NCI-H1417 (cell line): Measurements from ENCODE around the gene ATP6V0E2.
"Not testable (repeated sequence)": the region's sequence is repeated elsewhere in the genome, so short reads cannot be mapped to it uniquely, and the experiment has no call there.

Experiments
- DNase-seq, 3 experiments: peaks; one replicate each; lab custom pipeline; 2025; lab: John Stamatoyannopoulos, UW

ATP6V0E2 gene

DNA sequence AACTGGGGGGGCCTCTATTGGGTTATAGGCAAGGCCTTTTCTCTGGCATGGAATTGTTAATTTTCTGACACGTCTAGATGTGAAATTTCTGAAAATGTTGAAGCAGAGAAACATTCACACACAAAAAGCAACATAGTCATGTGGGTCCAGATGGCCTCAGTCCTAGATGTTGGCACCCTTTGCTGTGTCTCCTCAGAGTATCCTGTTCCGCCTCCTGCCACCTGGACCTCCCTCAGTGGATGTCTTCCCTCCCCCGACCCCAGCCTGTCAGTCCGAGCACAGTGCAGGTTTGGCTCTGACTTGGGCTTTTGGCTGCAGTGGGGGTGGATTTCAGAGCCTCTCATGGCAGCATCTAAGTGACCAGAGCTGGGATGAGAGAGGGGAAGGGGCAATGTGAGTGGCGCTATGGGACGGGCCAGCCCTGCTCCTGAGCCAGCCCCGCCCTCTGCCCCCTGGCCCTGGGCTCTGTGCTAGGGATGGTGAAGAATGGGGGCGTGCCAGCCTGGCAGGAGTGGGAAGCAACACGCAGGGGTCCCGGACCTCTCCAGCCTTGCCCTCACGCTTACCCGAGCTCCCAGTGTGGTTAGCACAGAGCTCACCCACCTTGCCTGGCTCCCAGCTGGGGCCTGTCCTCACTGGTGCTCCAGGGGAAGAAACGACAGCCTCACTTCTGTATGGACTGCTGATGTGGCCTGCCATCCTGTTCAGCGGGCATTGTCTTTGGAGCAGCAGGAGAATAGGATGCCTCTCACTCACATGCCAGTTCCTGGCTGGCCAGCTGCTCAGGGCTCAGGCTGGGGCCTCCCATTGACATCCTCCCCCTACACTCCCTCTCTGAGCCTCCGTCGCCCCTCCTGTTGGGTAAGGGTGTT is 6.2 kb downstream of the ATP6V0E2 start:
- DNase-seq: no peak

DNA sequence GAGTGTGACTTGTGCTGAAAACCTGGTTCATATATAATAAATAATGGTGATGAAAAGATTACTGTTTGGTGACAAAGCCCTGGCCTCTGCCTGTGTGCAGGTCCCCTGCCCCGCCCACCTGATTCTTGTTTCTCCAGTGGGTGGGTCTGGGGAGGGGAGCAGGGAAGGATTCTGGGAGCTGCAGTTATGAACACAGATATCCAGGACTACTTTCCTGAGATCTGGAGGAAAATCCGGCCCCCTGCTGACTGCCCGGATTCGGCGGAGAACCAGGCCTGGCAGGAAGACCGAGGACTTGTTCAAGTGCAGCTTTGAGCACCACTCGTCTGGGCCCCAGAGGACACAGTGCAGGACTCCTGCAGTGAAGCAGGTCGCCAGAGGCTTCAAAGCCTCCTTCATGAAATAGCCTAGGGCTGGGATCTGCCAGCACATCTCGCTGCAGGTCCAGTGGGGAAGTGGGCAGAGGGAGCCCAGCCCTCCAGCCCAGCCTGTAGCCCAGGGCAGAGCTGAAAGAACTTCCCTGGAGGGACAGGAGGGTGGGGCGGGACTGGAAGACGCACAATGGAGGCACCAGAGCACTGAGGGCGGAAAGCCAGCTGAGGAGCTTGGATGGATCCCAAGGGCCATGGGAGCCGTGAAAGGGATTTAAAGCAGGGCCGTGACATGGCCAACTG is 7.0 kb downstream of the ATP6V0E2 start:
- DNase-seq: no peak

DNA sequence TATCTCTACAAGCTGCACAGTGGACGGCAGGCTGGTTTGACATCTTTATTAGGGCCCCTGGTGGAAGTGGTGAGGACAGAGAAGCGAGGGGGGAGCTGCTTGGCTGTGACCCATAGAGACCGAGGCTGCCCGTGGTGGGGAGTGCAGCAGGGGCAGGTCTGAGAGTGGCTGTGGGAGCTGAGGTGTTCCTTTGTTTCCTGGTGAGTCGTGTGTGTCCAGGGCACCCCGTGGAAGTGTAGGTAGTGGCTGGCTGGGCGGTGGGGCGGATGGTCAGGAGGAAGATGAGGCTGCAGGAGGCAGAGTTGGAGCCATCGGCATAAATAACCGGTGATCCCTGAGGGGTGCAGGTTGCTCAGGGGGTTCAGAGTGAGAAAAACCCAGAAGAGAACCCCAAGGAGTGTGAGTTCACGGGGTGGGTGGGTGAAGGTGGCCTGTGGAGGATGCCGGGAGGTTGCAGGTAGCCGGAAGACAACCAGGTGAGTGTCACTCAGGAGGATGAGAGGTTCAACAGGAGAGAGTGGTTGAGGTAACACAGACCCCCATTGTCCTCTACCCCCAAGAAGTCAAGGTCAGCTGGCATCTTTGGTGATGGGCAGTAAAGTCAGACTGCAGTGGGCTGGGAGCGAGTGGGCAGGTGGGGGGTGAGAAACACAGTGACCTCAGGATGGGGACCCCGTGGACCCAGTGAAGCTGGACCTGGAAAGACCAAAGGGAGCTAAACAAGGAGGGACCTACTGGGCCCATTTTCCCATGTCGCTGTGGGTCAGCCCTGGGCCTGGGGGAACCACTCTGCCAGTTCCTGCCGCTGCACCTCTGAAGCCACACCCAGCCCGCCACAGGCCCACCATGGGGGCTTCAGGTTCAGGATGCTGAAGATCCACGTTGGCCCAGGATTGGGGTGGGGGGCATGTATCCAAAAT is 7.8 kb downstream of the ATP6V0E2 start:
- DNase-seq: no peak

DNA sequence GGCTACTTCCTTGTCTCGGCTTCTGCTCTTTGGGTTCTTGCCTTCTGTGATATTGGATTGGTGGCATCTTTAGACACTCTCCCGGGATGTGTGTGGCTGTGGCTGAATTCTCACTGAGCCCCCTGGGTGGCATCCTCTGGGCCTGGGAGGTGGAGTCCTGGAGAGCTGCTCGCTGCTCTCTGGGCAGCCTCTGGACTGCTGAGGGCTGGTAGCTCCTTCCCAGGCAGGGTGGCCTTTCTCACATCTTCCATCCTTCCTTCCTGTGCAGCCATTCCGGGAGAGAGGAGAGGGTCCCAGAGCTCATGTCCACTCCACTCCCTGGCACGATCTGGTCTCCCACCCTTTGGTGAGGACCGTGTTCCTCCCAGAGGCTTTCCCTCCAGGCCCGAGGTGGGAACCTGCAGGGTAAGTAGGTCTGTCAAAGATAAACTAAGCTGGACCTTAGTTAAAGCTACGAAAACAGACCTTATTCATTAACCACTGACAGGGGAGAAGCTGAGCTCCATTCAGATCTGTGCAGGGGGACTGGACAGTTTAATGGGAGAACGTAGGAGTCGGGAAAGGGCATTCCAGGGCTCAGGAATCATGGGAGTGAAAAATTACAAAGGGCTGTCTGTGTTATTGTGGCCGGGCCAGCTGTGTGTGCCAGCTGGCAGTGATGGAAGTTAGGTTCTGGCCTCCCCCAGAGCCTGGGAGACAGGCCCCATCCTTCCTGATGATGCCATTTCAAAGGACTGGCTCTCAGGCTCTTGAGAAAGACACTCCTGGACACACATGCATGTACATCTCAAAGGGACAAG is 8.7 kb downstream of the ATP6V0E2 start:
- DNase-seq: no peak

DNA sequence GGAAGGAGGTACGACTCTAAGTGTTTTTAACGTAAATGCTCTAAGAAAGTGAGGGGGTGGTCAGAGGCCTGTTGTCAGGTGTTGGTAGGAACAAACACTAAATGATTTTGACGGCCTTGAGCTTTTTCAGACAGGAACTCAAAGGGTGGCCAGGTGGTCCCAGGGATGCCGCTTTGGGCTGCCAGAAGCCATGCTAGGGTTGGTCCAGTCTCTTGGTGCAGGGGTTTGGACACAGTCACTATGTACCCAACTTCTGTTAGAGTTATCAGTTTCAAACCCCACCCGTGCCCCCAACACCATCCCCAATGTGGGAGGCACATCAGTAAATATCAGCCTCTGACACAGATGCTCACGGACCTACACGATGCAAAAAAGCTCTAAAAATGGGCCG is 9.3 kb downstream of the ATP6V0E2 start:
- no peak for DNase-seq

DNA sequence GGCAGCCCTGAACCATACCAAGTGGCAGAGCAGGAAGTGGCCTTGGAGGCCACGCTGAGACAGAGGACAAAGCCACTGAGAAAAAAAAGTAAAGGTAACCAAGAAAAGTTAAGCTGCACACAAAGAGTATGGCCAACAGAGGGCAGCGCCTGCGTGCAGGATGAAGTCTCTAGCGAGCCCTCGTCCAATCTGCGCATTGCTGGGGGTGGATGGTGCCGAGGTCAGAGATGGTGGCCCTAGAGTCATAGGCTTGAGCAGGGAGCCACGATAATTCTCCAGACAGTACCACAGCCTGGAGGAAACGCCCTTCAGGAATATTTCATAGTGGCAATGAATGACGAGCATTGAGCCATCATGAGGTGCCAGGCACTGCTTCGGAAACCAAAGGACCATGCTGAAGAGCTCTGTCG is 9.7 kb downstream of the ATP6V0E2 start:
- peak; percentile 44 to 78 (median 53) for DNase-seq

DNA sequence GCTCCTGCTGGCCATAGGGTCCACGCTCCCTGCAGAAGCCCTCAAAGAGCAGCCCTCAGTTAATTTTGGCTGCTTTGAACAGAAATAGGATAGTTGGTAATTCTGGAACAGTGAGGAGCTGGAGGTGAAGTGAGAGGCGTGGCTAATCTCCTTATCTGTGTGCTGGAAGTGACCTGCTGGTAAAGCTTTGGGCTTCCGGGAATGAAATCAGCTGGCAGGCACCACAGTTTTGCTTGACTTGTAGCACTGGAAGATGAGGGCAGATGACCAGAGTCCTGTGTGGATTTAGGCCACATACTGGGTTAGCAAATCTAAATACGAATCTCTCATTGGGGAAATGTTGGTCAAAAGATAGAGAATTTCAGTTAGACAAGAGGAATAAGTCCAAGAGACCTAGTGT is 10.2 kb downstream of the ATP6V0E2 start:
- no peak for DNase-seq

DNA sequence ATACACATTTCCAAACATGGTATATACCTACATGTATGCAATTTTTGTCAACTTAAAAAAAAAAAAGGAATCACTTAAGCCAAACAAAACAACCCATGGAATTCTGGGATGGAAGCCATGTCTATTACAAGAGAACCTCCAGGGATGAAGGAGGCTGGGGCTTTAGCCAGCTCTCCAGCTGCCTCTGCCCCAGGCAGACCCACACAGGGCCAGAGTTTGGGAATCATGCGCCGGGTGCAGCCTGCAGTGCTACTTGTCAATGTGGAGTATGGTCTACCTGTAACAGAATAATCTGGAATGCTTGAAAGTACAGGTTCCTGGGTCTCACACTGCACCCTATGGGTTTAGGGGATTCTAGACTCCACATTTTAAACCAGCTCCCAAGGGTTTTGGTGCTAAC is 10.8 kb downstream of the ATP6V0E2 start:
- no peak for DNase-seq

DNA sequence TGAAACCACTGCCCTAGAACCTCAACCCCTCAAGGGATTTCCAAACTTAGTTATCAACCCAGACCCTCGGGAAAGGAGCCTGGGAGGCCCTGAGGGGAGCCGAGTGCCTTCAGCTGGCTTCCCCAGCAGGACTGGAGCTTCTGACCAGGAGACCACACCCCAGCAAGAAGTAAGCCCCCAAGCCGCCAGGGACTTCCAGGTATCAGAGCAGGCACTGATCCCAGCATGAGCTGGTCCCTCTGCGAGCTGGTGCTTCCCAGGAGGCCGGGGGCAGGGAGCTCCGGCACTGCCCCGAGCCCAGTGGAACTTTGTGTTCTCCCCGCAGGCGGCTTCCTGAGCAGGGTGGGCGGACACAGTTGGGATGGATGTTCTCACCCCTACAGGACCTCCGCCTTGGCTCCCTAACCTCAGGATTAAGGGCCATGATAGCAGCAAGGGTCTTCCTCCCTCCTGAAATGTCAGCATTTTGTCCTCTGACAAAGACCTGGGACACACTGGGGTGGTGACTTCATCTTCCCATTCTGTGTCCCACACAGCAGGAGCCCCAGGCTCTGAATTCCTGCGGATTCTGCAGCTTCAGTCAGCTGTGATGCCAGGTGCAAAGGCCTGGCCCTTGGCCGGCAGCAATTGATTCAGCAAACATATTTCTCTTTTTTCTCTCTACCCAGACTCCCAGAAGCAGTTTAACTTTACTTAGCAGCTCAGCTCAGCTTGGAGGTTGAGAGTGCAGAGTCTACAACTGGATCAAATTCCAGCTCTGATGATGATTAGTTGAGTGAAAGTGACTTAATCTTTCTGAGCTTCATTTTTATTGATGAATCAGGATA is 11.6 kb downstream of the ATP6V0E2 start:
- no peak for DNase-seq

DNA sequence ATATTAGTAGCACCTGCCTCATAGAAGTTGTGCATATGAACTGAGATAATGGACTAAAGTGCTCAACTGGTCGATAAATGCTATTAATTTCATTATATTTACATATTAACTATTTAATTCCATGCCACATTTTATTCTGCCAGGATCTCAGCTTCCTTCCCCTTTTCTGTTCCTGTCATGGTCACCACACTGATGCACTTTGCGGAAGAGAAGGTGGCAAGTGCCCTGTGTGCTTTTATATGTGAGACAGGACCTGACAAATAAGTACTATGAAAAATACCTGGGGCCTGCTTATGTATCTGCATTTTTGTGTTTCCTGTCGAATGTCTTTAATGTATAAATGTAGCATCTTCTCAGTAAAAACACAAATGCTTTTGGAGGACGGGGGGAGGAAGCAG is 12.2 kb downstream of the ATP6V0E2 start:
- DNase-seq: no peak

DNA sequence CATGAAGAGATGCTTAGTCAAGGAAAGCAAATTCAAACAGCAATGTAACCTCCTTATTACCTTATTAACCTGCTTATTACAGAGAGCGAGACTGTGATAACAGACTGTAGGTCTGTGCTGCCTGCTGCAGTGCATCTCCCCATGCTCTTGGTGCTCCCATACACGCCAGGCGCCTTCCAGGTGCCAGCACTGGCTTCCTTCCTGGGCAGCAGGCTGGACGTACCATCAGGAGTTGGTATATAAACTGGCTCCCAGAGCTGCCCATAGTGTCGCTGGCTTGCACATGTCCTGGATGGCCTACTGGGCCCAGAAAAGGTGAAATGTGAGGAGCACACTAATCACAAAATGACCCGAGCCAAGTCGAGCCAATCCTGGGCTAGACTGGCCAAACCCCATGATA is 13.5 kb downstream of the ATP6V0E2 start:
- DNase-seq: no peak

DNA sequence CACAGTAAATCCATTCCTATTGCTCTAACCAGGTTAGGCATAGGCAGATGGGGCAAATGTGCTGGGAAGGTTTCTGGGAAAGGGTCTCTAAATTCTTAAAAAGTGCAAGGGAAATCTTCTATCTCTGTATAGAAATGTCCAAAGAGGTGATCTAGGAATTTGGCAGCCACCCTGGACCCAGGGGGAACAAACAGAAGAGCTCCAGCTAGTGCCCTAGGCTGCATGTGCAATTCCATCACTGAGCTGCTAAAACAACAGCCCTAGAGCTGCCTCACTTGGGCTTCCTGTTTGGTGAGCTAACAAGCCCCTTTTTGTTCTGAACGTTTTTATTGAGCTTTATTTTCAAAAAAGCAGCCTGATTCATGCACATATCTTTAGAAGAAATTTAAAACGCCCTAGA is 16.9 kb downstream of the ATP6V0E2 start:
- not testable (repeated sequence) for DNase-seq

DNA sequence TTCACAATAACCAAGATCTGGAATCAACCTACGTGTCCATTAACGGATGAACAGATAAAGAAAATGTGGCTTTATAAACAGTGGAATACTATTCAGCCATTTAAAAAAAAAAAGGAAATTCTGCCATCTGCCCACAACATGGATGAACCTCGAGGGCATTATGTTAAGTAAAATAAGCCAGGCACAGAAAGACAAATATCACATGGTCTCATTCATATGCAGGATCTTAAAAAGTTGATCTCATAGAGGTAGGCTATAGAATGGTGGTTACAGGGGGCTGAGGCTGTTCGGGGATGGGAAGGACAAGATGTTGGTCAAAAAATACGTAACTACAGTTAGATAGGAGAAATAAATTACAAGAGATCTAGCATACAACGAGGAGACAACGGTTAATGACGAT is 21.2 kb downstream of the ATP6V0E2 start:
- DNase-seq: not testable (repeated sequence)

DNA sequence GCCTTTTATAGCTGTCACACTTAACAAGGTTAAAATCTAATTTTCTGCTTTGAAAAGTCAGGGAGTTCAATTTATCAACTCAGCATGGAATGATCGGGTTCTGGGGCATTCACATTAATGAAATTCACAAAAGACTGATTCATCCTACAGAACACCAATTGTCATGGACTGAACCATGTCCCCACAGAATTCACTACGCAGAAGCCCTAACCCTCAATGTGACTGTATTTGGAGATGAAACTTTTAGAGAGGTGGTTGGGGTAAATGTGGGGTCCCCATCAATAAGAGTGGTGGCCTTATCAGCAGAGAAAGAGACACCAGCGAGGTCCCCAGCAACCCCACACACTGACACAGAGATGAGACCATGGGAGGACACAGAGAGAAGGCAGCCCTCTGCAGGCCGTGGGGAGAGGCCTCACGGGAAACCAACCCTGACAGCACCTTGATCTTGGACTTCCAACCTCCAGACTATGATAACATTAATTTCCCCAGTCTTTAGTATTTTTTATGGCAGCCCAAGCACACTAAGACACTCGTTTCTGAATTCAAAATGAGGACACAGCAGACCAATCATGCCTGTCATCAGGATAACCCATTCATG is 34.1 kb downstream of the ATP6V0E2 start:
- DNase-seq: not testable (repeated sequence)

DNA sequence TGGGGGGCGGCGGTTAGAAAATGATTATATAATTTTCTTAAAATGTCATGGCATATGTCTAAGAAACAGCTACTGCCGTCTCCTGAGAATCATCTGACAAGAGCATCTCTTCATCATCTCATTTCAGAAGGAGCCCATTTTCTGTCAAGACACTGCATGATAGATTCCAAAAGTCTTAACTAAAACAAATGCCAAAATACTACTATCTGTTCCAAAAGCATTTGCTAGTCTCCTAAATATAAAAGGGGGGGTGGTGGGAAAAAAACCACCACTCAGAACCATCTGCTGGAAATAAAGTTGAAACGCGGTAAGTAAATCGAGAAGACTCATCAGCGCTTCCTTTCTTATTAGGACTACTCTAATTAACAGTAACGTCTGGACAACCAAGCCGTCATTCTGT is 36.5 kb downstream of the ATP6V0E2 start:
- not testable (repeated sequence) for DNase-seq

DNA sequence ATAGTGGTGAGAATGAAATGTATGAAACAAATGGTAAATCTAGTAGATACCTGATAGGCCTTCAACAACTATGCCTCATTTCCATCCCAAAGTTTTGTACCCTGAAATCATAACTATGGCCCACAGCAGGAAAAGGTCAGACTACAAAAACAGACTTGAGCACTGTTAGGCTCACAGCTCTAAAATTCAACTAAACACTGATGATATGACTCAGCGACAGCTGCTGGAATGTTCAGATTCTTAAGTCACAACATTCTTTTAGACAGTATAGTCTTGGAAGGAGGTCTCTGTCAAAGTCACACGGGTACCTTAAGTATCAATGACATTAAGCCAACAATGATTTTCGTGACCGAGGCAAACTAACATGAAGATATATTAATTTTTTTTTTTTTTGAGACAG is 38.4 kb downstream of the ATP6V0E2 start:
- not testable (repeated sequence) for DNase-seq

DNA sequence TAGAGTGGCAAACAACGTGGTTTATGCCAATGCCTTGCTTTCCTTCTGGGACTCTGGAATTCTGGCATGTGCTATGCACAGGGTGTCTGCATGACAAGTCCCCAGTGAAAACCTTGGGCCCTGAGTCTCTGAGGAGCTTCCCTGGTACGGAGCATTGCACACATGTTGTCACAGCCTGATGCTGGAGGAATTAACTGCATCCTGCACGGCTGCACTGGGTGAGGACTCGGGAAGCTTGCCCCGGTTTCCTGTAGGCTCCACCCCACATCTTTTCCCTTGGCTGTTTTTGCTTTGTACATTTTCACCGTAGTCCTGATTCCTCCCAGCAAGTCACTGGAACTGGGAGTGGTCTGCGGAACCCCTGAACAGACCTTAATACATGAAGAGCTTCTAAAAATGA is 52.6 kb downstream of the ATP6V0E2 start:
- not testable (repeated sequence) for DNase-seq
